Astrocyte of the spinal cord (primary cell): Measurements from ENCODE around the gene RPL35.
A peak's percentile ranks its signal among the peaks of the same experiment; 100 is the strongest.

Experiments
- DNase-seq: peaks from one replicate; pipeline ENCODE4 v3.0.0; 2011; ENCODE audit warnings: low read depth, low spot score
- H3K4me3 ChIP-seq: 2 replicates; pipeline ENCODE4 v1.5.1; 2011; ENCODE audit warnings: low read depth, mild to moderate bottlenecking, low read length, moderate library complexity
- CTCF ChIP-seq: IDR thresholded peaks from 2 replicates; pipeline ENCODE4 v1.5.1; 2012; ENCODE audit warnings: low read depth, mild to moderate bottlenecking, low read length, inconsistent platforms
- in situ Hi-C: cut with HindIII; loops from 2 replicates; pipeline ENCODE4 v1.10.0; 2017; ENCODE audit warnings: low sequenced_read_pairs

The RPL35 gene

GRCh38 chr9:124861342-124862229, at the start of gene RPL35, which contains the start of gene ARPC5L:
Gene RPL35, minus strand, starts transcription at chr9:124861957. Its CDS starts 45 bp downstream, at chr9:124861912.
Gene ARPC5L, plus strand, starts transcription at chr9:124862130. Its CDS starts 7,161 bp downstream, at chr9:124869291.
- DNase-seq: peak; percentile 95
- peak within 1 kb of the TSS; percentile 70 for H3K4me3 ChIP-seq
- in situ Hi-C loops: no loop called here
- peak; percentile 15 for TF ChIP-seq CTCF

- H3K4me3 ChIP-seq: no peak overlapping the region
- no peak for DNase-seq
- no peak for TF ChIP-seq CTCF
- in situ Hi-C loops: no loop called here
Observed at GRCh38 chr9:124908098-124908497, 46.3 kb upstream of the RPL35 start.

GRCh38 chr9:124906966-124907365, 45.2 kb upstream of the RPL35 start:
- TF ChIP-seq CTCF: no peak
- DNase-seq: no peak
- H3K4me3 ChIP-seq: no peak overlapping the region
- in situ Hi-C loops: no loop called here

GRCh38 chr9:124899845-124900244, 38.1 kb upstream of the RPL35 start:
- no peak for TF ChIP-seq CTCF
- in situ Hi-C loops: no loop called here
- H3K4me3 ChIP-seq: no peak overlapping the region
- DNase-seq: no peak

- DNase-seq: no peak
- in situ Hi-C loops: no loop called here
- no peak overlapping the region for H3K4me3 ChIP-seq
- TF ChIP-seq CTCF: no peak
Observed at GRCh38 chr9:124897570-124898460, 36.1 kb upstream of the RPL35 start.

GRCh38 chr9:124894741-124895170, 33.0 kb upstream of the RPL35 start:
- DNase-seq: peak; percentile 52

More at GRCh38 chr9:124894741-124895170, 33.0 kb upstream of the RPL35 start:
- in situ Hi-C loops: no loop called here
- H3K4me3 ChIP-seq: no peak overlapping the region
- peak; percentile 73 for TF ChIP-seq CTCF
